Prostate gland (tissue), 2 donors: ENCODE measurements around the gene INSYN2B.

ENCODE experiments used
- CTCF ChIP-seq, 4 experiments: fragments of 200-600 bp in 2 of 4; fragments of 450-650 bp in 2 of 4; sonication (generic) in 2 of 4; IDR thresholded peaks; 1 replicate in 3 of 4; 2 replicates in 1 of 4; pipeline ENCODE4 v1.5.1; 2016 to 2019; ENCODE audit warnings: antibody characterized with exemption in 4 of 4, mild to moderate bottlenecking in 2 of 4, moderate library complexity in 2 of 4
- POLR2A ChIP-seq: fragments of 450-650 bp; IDR thresholded peaks from one replicate; pipeline ENCODE4 v1.6.1; 2016; ENCODE audit warnings: antibody characterized with exemption, mild to moderate bottlenecking
- POLR2AphosphoS5 ChIP-seq: sonication (generic); formaldehyde crosslinking; IDR thresholded peaks from one replicate; pipeline ENCODE4 v1.6.1; 2017; ENCODE audit warnings: antibody characterized with exemption

- no peak for TF ChIP-seq POLR2A
- no peak for TF ChIP-seq CTCF (IDR thresholded peaks at IDR 0.05)
- TF ChIP-seq POLR2AphosphoS5: no peak
These were observed 147.4 kb downstream of the INSYN2B start for GRCh38 chr5:169832845-169833244.
